GM12878 (cell line): ENCODE data around the gene ZNF628.

Experiments
- CTCF ChIP-seq, 3 experiments: IDR thresholded peaks in 2 of 3; conservative IDR thresholded peaks in 1 of 3; 2 replicates each; pipeline ENCODE4 v1.5.1; 2011; ENCODE audit warnings: low read depth in 3 of 3, low read length in 3 of 3, mild to moderate bottlenecking in 3 of 3, control low read depth in 2 of 3, moderate library complexity in 2 of 3, inconsistent platforms in 1 of 3, mixed read lengths in 1 of 3; ENCODE audit not compliant: control insufficient read depth in 2 of 3, insufficient read depth in 1 of 3; ENCODE audit errors: extremely low read depth in 1 of 3
- DPF2 ChIP-seq: fragments of 450-650 bp; IDR thresholded peaks from 2 replicates; pipeline ENCODE4 v1.6.1; 2017; ENCODE audit warnings: mild to moderate bottlenecking
- MYC ChIP-seq: IDR thresholded peaks from 2 replicates; pipeline ENCODE4 v1.6.1; 2011; ENCODE audit warnings: mild to moderate bottlenecking, low read length, moderate library complexity, inconsistent platforms; ENCODE audit not compliant: insufficient read depth, insufficient replicate concordance, insufficient read length, severe bottlenecking
- POLR2A ChIP-seq: IDR thresholded peaks from 2 replicates; pipeline ENCODE4 v1.6.1; 2011; ENCODE audit warnings: low read depth, mild to moderate bottlenecking, low read length
- RAD21 ChIP-seq: IDR thresholded peaks from 2 replicates; pipeline ENCODE4 v1.6.1; 2011; ENCODE audit warnings: mild to moderate bottlenecking, low read depth, low read length, moderate library complexity; ENCODE audit not compliant: insufficient read depth
- USF2 ChIP-seq: IDR thresholded peaks from 2 replicates; pipeline ENCODE4 v1.6.1; 2011; ENCODE audit warnings: low read depth, low read length, improper control_type of control experiment, borderline replicate concordance
- ZNF687 ChIP-seq: fragments of 450-650 bp; IDR thresholded peaks from 2 replicates; pipeline ENCODE4 v1.6.1; 2017; ENCODE audit warnings: mild to moderate bottlenecking, moderate library complexity

GRCh38 chr19:55503157-55503501 is 26.7 kb downstream of the ZNF628 start:
- TF ChIP-seq CTCF (IDR thresholded peaks at IDR 0.05 in 2 of 3, conservative IDR thresholded peaks at IDR 0.05 in 1 of 3; ENCODE audit: control insufficient read depth in 2 of 3, extremely low read depth in 1 of 3, insufficient read depth in 1 of 3, low read depth in 3 of 3, low read length in 3 of 3) = no peak
- TF ChIP-seq RAD21 = no peak
- TF ChIP-seq USF2 = no peak
- no peak for TF ChIP-seq DPF2
- TF ChIP-seq MYC = no peak
- no peak for TF ChIP-seq POLR2A
- no peak for TF ChIP-seq ZNF687
